K562 (cell line): ENCODE data around the gene EPHA1. TPM values are rescaled to one million over a fixed set of nuclear protein-coding genes. Genes with fewer than 3 reads are reported as not detected.

ENCODE experiments used
- ARID3A ChIP-seq: IDR thresholded peaks from 2 replicates; pipeline ENCODE4 v1.6.1; 2012; ENCODE audit warnings: low read depth, low read length, improper control_type of control experiment, borderline replicate concordance
- CBX3 ChIP-seq, 2 experiments: IDR thresholded peaks; 1 replicate in 1 of 2; 2 replicates in 1 of 2; pipeline ENCODE4 v1.6.1; 2012; ENCODE audit warnings: inconsistent platforms in 2 of 2, low read length in 2 of 2, borderline replicate concordance in 1 of 2, control low read depth in 1 of 2
- CBX8 ChIP-seq: fragments of 200-600 bp; sonication (generic); IDR thresholded peaks from 2 replicates; pipeline ENCODE4 v1.6.1; 2012; ENCODE audit warnings: borderline replicate concordance, mixed run types, low read depth, mild to moderate bottlenecking, moderate library complexity, mixed read lengths, low read length, control low read depth, inconsistent platforms; ENCODE audit not compliant: poor library complexity, severe bottlenecking; ENCODE audit errors: extremely low read depth
- GABPA ChIP-seq: fragments of 200-800 bp; sonication (Bioruptor generic); conservative IDR thresholded peaks from 2 replicates; pipeline ENCODE4 v1.6.1; 2016; ENCODE audit warnings: low read depth, missing genetic modification characterization, missing compliant biosample characterization
- NR4A1 ChIP-seq, 2 experiments: fragments of 250-450 bp in 1 of 2; fragments of 450-650 bp in 1 of 2; sonication (Bioruptor Pico) in 1 of 2; IDR thresholded peaks; 2 replicates each; pipeline versions ENCODE4 v1.4.0 to v1.6.1; 2016 to 2020; ENCODE audit warnings: mild to moderate bottlenecking in 2 of 2, missing compliant biosample characterization in 1 of 2, missing genetic modification characterization in 1 of 2, moderate library complexity in 1 of 2
- POLR2H ChIP-seq: IDR thresholded peaks from 2 replicates; pipeline ENCODE4 v1.6.1; 2016; ENCODE audit warnings: missing genetic modification characterization, low read depth, mild to moderate bottlenecking, control low read depth, missing compliant biosample characterization, moderate library complexity
- THRA ChIP-seq: fragments of 450-650 bp; IDR thresholded peaks from 2 replicates; pipeline ENCODE4 v1.6.1; 2017; ENCODE audit warnings: mild to moderate bottlenecking, moderate library complexity
- USF2 ChIP-seq: sonication (generic); formaldehyde crosslinking; IDR thresholded peaks from 2 replicates; pipeline ENCODE4 v1.5.0; 2020; ENCODE audit warnings: missing genetic modification reagents
- ZNF318 ChIP-seq, 2 experiments: fragments of 450-650 bp; IDR thresholded peaks; 2 replicates each; pipeline ENCODE4 v1.6.1; 2016; ENCODE audit warnings: mild to moderate bottlenecking in 2 of 2, borderline replicate concordance in 1 of 2, low read depth in 1 of 2, moderate library complexity in 1 of 2
- ZNF561 ChIP-seq: fragments of 450-650 bp; formaldehyde crosslinking; conservative IDR thresholded peaks from 2 replicates; pipeline ENCODE4 v1.4.0; 2020; ENCODE audit warnings: mild to moderate bottlenecking, moderate library complexity
- ZZZ3 ChIP-seq: fragments of 450-650 bp; IDR thresholded peaks from 2 replicates; pipeline ENCODE4 v1.6.1; 2016; ENCODE audit warnings: antibody characterized with exemption, mild to moderate bottlenecking, moderate library complexity
- polyA plus RNA-seq, 8 experiments: library from polyadenylated mRNA; depleted of rRNA in 4 of 8; stranded (reverse) in 5 of 8; unstranded in 3 of 8; fragments of >200 nt; fragmentation: Nextera tagmentation in 2 of 8; fragmentation: Illumina TruSeq in 1 of 8; extraction: Ambion mirVana in 2 of 8; extraction: Trizol in 1 of 8; gene quantifications; 2 replicates each; pipeline versions ENCODE4 v1.2.1 to v1.2.3, GENCODE V29; 2011 to 2014; ENCODE audit warnings: inconsistent platforms in 1 of 8, missing spikeins in 1 of 8
- total RNA-seq, 7 experiments: library from RNA; depleted of rRNA in 6 of 7; stranded (reverse); fragments of >200 nt in 6 of 7; fragmentation: Illumina TruSeq in 2 of 7; extraction: Trizol in 2 of 7; gene quantifications; 2 replicates each; pipeline versions ENCODE4 v1.2.1 to v1.2.3, GENCODE V29; 2011 to 2021; ENCODE audit warnings: low replicate concordance in 1 of 7

Gene EPHA1
- total and polyA plus RNA-seq, 9 of the 15 experiments (the other 6 are each of a cell fraction or from before 2014, with no cell fraction given): 0.22 to 0.57 (median 0.32) TPM; not detected in 6

- 0 out of 4 replicates have a peak, but pooled peaks of 1 of the 2 experiments have one; percentile 53 for TF ChIP-seq ZNF318 (IDR thresholded peaks at IDR 0.05; ENCODE audit: borderline replicate concordance in 1 of 2, low read depth in 1 of 2)
- no peak for TF ChIP-seq USF2 (CRISPR knock-in tag)
- no peak for TF ChIP-seq POLR2H
- TF ChIP-seq NR4A1 (CRISPR knock-in tag; IDR thresholded peaks at IDR 0.05): no peak
- no peak for TF ChIP-seq NR4A1 (tag; IDR thresholded peaks at IDR 0.05)
- no peak for TF ChIP-seq CBX8
- TF ChIP-seq GABPA (tag): no peak
- TF ChIP-seq ZNF561 (CRISPR knock-in tag): no peak
- no peak for TF ChIP-seq CBX3 (IDR thresholded peaks at IDR 0.05; ENCODE audit: borderline replicate concordance in 1 of 2, low read length in 2 of 2)
- TF ChIP-seq ARID3A: peak; percentile 66; the same call in 1 of the 2 replicates
- 0 out of 2 replicates have a peak, but pooled peaks have one; percentile 25 for TF ChIP-seq ZZZ3
- TF ChIP-seq THRA: no peak
These were observed 8.0 kb upstream of the EPHA1 start (continued) for GRCh38 chr7:143416565-143417149.
